Retinal pigment epithelial cell (primary cell): ENCODE measurements around the gene PLK4.
A peak's percentile ranks its signal among the peaks of the same experiment; 100 is the strongest.

Source experiments
- DNase-seq: peaks from one replicate; pipeline ENCODE4 v3.0.0-alpha.2; 2010; ENCODE audit warnings: low read depth
- H3K4me3 ChIP-seq: 2 replicates; pipeline ENCODE4 v1.5.1; 2011; ENCODE audit warnings: mild to moderate bottlenecking, low read length, control low read depth, moderate library complexity
- CTCF ChIP-seq: conservative IDR thresholded peaks from 2 replicates; pipeline ENCODE4 v1.5.1; 2011; ENCODE audit warnings: low read depth, low read length, control low read depth, inconsistent platforms

The PLK4 gene

GRCh38 chr4:127880763-127881562 is at the start of gene PLK4:
Gene PLK4 (plus strand): TSS chr4:127880893. CDS start chr4:127881135, 242 bp downstream.
- no peak for TF ChIP-seq CTCF
- peak within 1 kb of the TSS; percentile 95 for H3K4me3 ChIP-seq
- peak; percentile 76 for DNase-seq

GRCh38 chr4:127832585-127832984 is 48.1 kb upstream of the PLK4 start:
- no peak for TF ChIP-seq CTCF
- DNase-seq = no peak
- H3K4me3 ChIP-seq = no peak overlapping the region

GRCh38 chr4:127843704-127844600 is 36.7 kb upstream of the PLK4 start:
- no peak overlapping the region for H3K4me3 ChIP-seq
- TF ChIP-seq CTCF = no peak
- DNase-seq = no peak

GRCh38 chr4:127844601-127845116 is 36.0 kb upstream of the PLK4 start:
- H3K4me3 ChIP-seq = no peak overlapping the region
- no peak for DNase-seq
- no peak for TF ChIP-seq CTCF

- H3K4me3 ChIP-seq = no peak overlapping the region
- TF ChIP-seq CTCF = no peak
- no peak for DNase-seq
Observed at GRCh38 chr4:127846061-127846460, 34.6 kb upstream of the PLK4 start.

- no peak for TF ChIP-seq CTCF
- H3K4me3 ChIP-seq = no peak overlapping the region
- no peak for DNase-seq
Observed at GRCh38 chr4:127846765-127847164, 33.9 kb upstream of the PLK4 start.
